GM21526 (cell line): Measurements from ENCODE around the gene MPHOSPH9.

Experiments
- ATAC-seq: cut with Tn5 transposase; IDR thresholded peaks from one replicate; pipeline ENCODE4 v1.9.1; 2021; ENCODE audit warnings: moderate library complexity; ENCODE audit not compliant: unreplicated experiment, low FRiP score

MPHOSPH9 gene

GRCh38 chr12:123151457-123152454, 81.2 kb downstream of the MPHOSPH9 start:
- ATAC-seq: no peak

DNA sequence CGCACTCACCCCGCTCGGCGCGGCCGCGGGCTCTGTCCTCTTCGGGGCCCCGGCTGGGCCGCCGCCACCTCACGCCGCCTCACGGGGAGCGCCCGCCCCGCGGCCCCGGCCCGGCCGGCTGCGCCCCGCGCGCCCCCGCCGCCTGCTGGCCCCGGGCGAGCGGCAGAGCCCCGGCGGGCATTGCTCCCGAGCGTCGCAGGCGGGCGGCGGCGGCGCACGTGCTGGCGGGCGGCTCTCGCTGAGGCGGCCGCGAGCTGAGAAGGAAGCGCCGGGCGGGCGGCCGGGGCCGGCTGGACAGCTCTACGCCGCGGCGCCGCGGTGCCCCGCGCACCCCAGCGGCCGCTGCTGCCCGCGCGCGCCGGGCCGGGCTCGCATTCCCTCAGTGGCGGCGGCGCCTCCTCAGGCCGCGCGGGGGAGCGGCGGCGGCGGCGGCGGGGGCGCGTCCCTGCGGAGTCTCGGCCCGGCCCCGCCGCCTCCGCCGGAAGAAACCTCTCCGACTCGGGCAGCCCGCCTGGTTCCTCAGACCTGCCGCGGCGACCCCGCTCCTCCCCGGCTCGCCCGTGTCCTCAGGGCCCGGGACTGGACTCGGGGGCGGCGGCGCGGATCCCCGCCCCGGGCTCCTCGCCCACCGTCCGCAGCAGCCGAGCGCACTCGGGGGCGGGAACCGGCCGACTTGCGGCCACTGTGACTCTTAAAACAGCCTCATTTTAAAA, 82.0 kb downstream of the MPHOSPH9 start, which contains the start of gene PITPNM2:
TSS of gene PITPNM2 (minus strand) at position 347 of the 713 bp plus-strand sequence. CDS start 116,500 bp downstream, outside the sequence.
- ATAC-seq: no peak

- ATAC-seq: no peak
Observed at GRCh38 chr12:123150275-123150743, 82.6 kb downstream of the MPHOSPH9 start.

- no peak for ATAC-seq
Observed at GRCh38 chr12:123149501-123150274, 83.3 kb downstream of the MPHOSPH9 start.

DNA sequence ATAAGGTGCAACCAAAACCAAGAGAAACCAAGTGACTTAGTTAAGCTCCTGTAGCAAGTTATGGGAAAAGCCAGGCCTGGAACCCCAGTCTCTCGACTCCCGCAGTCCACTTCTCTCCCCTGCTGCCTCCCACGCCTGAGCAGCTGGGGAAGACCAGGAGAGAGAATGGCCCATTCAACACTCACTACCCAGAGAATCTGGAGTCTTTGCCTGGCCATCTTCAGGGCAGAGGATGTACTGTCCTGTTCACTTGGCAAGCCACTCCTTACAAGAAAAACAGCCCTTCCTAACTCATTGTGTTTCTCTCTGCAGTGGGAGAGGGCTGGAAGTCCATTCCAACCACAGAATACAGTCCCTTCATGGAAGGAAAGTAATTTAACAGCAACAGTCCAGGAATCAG, 83.9 kb downstream of the MPHOSPH9 start:
- no peak for ATAC-seq

GRCh38 chr12:123148655-123149054, 84.3 kb downstream of the MPHOSPH9 start:
- no peak for ATAC-seq

- ATAC-seq: no peak
Observed at GRCh38 chr12:123148223-123148622, 84.7 kb downstream of the MPHOSPH9 start.

DNA sequence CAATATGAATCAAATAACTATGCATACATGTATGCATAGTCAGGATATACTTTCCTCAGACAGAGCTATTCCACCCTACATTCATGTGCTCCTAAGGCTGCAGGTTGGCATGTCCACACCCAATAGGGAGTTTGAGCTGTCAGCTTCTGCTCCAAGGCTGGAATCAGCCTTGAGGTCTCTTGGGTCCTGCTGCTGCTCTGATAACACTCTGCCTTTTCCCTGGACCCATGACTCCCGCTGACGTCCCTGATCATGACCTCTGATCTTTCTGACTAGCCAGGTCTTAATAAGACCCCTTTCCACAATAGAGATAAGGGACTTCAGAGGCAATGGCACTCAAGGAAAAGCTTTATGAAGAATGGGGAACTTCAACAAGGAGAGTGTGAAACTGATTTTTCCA, 87.7 kb downstream of the MPHOSPH9 start:
- no peak for ATAC-seq

DNA sequence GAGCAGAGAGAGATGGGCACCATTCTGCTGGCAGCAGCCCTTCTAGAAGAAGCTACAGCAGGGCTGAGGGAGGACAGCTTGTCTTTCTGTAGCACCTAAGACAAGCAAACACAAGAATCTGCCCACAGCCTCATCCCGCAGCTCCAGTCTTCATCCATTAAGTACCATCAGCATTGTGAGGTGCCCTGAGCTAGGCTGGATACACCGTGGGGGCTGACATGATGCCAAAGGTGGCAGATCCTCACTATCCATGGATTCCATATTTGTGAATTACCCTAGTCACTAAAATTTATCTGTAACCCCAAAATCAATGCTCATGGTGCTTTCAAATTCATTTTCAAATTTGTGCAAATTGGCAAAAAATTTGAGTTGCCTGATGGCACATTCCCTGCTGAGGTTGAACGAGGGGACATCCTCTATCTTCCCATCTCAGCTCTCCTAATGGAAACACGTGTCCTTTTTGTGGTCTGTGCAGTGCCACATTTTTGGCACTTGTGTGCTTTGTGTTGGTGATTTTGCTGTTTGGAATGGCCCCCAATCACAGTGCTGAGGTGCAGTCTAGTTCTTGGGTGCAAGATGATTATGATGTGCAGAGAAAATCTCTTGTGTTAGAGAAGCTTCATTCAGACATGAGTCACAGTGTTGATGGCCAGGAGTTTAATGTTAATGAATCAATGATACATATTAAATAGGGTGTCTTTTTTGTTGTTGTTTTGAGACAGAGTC, 89.0 kb downstream of the MPHOSPH9 start:
- ATAC-seq: no peak

DNA sequence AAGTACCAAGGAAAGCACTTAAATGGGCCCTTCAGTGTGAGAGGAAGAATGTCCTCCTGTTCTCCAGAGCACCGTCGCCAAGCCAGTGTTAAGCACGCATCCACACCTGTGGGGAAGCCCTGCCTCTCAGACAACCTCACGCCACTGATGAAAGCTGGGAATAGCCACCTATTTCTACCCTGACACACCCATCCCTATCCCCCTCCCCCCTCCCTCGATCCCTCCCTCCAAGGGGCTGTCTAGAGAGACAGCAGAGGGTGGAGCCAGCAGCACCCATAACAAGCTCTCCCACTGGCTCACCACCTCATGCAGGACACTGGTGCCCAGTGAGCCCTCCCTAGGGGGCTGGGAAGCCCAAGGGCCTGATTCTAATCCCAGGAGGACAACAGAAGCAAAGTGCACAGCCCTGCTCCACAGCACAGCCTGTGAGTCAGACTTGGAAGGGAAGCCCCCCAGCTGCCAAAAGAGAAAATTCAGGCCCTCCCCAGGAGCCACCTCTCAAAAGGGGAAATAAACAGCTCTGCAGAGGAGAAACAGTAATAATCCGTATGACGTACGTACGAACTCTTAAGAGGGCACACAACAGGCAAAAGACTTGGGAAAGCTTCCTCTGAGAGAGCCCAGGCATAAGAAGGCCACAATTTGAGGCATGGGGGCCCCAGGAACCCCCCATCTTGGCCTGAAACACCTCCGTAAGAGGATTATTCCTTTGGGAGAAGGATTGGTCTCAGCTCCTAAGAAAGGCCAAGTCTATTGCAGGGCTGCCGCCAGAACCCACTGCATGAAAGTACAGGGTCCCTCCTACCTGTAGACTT, 89.8 kb downstream of the MPHOSPH9 start:
- ATAC-seq: no peak

- no peak for ATAC-seq
Observed at GRCh38 chr12:123142518-123142840, 90.5 kb downstream of the MPHOSPH9 start.

DNA sequence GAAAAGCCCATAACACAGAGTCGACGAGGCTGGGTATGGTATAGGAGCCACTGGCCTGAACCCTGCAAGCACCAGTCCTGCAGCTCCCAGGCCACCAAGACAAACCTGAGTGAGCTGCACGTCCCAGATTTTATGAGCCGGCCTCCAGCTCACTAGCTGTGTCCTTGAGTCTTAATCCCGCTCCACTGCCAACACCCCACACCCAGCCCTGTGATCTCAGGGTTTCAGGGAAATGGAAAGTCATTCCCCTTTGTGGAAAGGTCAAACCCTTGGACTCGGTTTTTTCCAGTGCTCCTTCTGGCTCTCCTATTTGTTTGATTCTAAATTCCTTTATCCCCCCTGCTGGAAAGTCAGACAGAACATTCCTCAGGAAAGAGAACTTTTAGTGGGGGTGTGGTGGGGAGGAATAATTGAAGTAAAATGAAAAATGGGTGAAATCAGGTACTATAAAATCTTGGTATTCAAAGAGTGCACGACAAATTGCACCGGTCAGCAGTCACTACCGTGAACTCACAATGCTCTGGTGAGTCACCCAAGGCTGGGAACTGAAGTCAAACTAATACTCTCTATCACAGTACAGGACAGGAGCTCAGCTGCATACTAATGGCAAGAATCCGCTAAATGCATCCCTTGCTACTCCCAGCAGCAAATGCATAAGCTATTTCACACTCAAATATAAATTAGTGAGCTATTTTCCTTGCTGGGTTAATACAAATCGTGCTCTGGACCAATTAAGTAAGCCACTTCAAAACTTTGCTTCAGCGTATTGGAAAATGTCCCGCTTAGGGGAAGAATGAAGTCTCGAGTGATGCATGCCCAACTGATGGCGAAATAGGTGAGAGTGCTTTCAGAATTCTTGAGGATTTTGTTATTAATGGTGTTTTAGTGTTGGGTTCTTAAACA, 91.1 kb downstream of the MPHOSPH9 start:
- ATAC-seq: no peak

- no peak for ATAC-seq
Observed at GRCh38 chr12:123140676-123141614, 92.0 kb downstream of the MPHOSPH9 start.

GRCh38 chr12:123139926-123140675, 92.8 kb downstream of the MPHOSPH9 start:
- ATAC-seq: no peak

DNA sequence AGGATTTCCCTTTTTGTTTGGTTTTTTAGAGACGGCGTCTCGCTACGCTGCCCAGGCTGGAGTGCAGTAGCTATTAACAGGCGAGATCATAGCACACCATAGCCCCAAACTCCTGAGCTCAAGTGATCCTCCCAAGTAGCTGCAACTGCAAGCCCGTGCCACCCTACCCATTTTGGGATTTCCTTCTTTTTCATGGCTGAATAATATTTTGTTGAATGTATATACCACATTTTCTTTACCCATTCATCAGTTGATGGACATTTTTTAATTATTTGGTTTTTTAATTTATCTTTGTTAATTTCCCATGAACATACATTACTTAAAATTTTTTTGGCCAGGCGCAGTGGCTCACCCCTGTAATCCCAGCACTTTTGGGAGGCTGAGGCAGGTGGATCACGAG, 97.3 kb downstream of the MPHOSPH9 start:
- ATAC-seq: no peak

DNA sequence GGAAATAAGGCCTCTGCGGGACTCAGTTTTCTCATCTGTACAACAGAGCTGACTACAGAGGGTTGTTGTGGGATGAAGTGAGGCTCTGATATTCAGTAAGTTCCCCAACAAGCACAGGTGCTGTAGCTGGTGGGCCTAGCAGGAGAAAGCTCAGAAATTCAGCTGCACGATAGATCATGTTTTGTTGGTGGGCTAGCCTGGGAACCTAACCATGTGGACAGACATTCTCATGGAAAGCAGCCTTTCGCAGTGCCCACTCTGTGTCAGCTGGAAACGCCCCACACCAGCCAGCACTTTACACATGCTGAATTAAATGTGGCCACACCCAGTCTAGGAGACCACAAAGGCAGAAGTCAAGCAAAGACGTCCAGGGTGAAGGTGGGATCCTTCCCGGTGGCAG, 98.1 kb downstream of the MPHOSPH9 start:
- ATAC-seq: no peak
